Chondrocyte (in vitro differentiated cells): ENCODE results near the gene WASF2. TPM values are rescaled to one million over a fixed set of nuclear protein-coding genes. Genes with fewer than 3 reads are reported as not detected.
A peak's percentile ranks its signal among the peaks of the same experiment; 100 is the strongest.

Experiments used
- DNase-seq: peaks from one replicate; pipeline ENCODE4 v3.0.0; 2021; ENCODE audit warnings: mixed read lengths, low spot score
- H3K27ac Mint-ChIP-seq: one replicate; pipeline ENCODE4 v1.8.0; 2021; ENCODE audit warnings: mild to moderate bottlenecking, moderate library complexity, mixed read lengths; ENCODE audit not compliant: unreplicated experiment
- H3K27me3 Mint-ChIP-seq: 2 replicates; pipeline ENCODE4 v1.8.0; 2021; ENCODE audit warnings: low read depth, mixed read lengths
- H3K36me3 Mint-ChIP-seq: 2 replicates; pipeline ENCODE4 v1.8.0; 2021; ENCODE audit warnings: low read depth, mixed read lengths
- H3K4me1 Mint-ChIP-seq: 2 replicates; pipeline ENCODE4 v1.8.0; 2021; ENCODE audit warnings: low read depth, mild to moderate bottlenecking, mixed read lengths
- H3K4me3 Mint-ChIP-seq: one replicate; pipeline ENCODE4 v1.8.0; 2021; ENCODE audit warnings: mild to moderate bottlenecking, moderate library complexity, mixed read lengths; ENCODE audit not compliant: unreplicated experiment
- H3K9me3 Mint-ChIP-seq: 2 replicates; pipeline ENCODE4 v1.8.0; 2021; ENCODE audit warnings: low read depth, mixed read lengths
- total RNA-seq: library from RNA; stranded (reverse); gene quantifications from 3 replicates; pipeline ENCODE4 v1.2.1, GENCODE V29; 2021
- TF ChIP-seq, protein P1 (sequence below): fragments of 200-600 bp; sonication (generic); IDR thresholded peaks from 2 replicates; pipeline ENCODE4 v1.5.0; 2021; ENCODE audit warnings: antibody characterized with exemption, mild to moderate bottlenecking, moderate library complexity

The WASF2 gene
- total RNA-seq, 1 donor from 2014 or later, result 128 TPM

DNA sequence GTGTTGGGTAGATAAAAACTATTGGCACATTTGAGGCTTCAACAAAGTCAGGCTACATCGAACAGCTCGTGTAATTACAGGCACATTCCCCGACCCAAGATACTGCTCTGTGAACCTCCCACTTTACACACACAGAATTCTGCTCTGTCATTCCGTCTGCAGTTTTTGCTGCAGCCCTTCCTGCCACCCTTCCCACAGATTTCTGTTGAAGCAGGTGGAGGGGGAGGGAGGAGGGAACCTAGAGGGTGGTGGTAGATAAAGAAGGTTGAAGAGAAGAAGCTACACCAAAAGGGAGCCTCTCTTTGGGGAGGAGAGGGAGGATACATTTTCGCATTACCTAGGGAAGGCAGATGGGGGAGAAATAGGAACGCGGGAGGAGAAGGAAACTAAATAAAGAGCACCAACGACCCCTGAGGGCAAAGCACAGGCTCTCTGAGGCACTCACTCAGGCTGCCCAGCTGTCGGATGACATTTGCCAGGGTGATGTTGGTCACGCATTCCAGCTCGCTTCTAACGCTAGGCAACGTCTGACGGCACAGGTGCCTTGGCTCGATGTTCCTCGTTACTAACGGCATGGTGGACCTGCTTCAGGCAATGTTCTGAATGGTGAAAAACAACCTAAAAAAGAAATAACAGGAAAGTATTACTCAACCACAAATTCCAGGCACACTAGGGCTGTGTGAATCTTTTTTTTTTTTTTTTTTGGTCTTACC is 61.5 kb downstream of the WASF2 start:
- no peak for DNase-seq
- Mint-ChIP-seq H3K27me3 (no peaks in the 10 kb centered on the region), H3K9me3 (no peaks in the 10 kb centered on the region), H3K27ac (peak overlapping the region; percentile 96), H3K4me1 (peaks cover 75% of the 10 kb centered on the region), H3K4me3 (peak overlapping the region; percentile 39), H3K36me3 (peaks cover 3% of the 10 kb centered on the region)
- TF ChIP-seq, protein P1, sequence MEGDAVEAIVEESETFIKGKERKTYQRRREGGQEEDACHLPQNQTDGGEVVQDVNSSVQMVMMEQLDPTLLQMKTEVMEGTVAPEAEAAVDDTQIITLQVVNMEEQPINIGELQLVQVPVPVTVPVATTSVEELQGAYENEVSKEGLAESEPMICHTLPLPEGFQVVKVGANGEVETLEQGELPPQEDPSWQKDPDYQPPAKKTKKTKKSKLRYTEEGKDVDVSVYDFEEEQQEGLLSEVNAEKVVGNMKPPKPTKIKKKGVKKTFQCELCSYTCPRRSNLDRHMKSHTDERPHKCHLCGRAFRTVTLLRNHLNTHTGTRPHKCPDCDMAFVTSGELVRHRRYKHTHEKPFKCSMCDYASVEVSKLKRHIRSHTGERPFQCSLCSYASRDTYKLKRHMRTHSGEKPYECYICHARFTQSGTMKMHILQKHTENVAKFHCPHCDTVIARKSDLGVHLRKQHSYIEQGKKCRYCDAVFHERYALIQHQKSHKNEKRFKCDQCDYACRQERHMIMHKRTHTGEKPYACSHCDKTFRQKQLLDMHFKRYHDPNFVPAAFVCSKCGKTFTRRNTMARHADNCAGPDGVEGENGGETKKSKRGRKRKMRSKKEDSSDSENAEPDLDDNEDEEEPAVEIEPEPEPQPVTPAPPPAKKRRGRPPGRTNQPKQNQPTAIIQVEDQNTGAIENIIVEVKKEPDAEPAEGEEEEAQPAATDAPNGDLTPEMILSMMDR, result peak; percentile 37

- peaks cover 69% of the 10 kb centered on the region for H3K4me1 Mint-ChIP-seq
- TF ChIP-seq, protein P1, result no peak
- peak overlapping the region; percentile 39 for H3K4me3 Mint-ChIP-seq
- DNase-seq, result no peak
- H3K27ac Mint-ChIP-seq, result peak overlapping the region; percentile 96
- peaks cover 3% of the 10 kb centered on the region for H3K36me3 Mint-ChIP-seq
- no peaks in the 10 kb centered on the region for H3K9me3 Mint-ChIP-seq
- no peaks in the 10 kb centered on the region for H3K27me3 Mint-ChIP-seq
Observed at GRCh38 chr1:27427816-27428315, 62.1 kb downstream of the WASF2 start.

DNA sequence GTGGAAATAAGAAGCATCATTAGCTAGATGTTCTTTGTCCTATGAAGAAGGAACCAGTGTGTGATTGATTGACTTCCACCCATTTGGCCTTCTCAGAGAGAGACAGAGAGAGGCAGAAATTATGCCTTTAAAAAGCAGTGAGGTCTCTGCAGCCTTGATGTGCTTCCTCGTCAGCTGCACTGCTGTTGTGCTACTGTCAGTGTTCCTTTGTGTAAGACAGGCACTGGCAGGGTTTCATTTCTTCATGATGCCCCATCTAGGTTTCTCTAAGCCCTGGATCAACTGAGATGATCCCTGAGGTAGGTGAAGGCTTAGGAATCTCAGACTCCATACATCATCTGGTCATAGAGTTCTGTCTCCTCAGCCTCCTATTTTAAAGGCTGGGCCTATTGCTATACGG is 62.6 kb downstream of the WASF2 start:
- no peaks in the 10 kb centered on the region for H3K27me3 Mint-ChIP-seq
- DNase-seq, result no peak
- H3K27ac Mint-ChIP-seq, result peak overlapping the region; percentile 96
- H3K4me3 Mint-ChIP-seq, result no peak overlapping the region
- H3K9me3 Mint-ChIP-seq, result no peaks in the 10 kb centered on the region
- TF ChIP-seq, protein P1, result no peak
- peaks cover 3% of the 10 kb centered on the region for H3K36me3 Mint-ChIP-seq
- peaks cover 68% of the 10 kb centered on the region for H3K4me1 Mint-ChIP-seq

- H3K27me3 Mint-ChIP-seq, result no peaks in the 10 kb centered on the region
- H3K36me3 Mint-ChIP-seq, result peaks cover 3% of the 10 kb centered on the region
- no peak overlapping the region for H3K27ac Mint-ChIP-seq
- H3K4me1 Mint-ChIP-seq, result peaks cover 67% of the 10 kb centered on the region
- TF ChIP-seq, protein P1, result no peak
- H3K4me3 Mint-ChIP-seq, result no peak overlapping the region
- DNase-seq, result no peak
- H3K9me3 Mint-ChIP-seq, result no peaks in the 10 kb centered on the region
Observed at GRCh38 chr1:27423709-27424108, 66.3 kb downstream of the WASF2 start.

- Mint-ChIP-seq H3K27me3 (no peaks in the 10 kb centered on the region), H3K36me3 (peaks cover 21% of the 10 kb centered on the region), H3K4me3 (peak overlapping the region; percentile 9), H3K4me1 (peaks cover 49% of the 10 kb centered on the region), H3K27ac (peak overlapping the region; percentile 98), H3K9me3 (no peaks in the 10 kb centered on the region)
- TF ChIP-seq, protein P1, result no peak
- no peak for DNase-seq
Observed at GRCh38 chr1:27418326-27419185, 71.4 kb downstream of the WASF2 start.
